Measurements from ENCODE around the gene HYCC1.
"Not testable (repeated sequence)": the region's sequence is repeated elsewhere in the genome, so short reads cannot be mapped to it uniquely, and the experiment has no call there.

HYCC1 gene

DNA sequence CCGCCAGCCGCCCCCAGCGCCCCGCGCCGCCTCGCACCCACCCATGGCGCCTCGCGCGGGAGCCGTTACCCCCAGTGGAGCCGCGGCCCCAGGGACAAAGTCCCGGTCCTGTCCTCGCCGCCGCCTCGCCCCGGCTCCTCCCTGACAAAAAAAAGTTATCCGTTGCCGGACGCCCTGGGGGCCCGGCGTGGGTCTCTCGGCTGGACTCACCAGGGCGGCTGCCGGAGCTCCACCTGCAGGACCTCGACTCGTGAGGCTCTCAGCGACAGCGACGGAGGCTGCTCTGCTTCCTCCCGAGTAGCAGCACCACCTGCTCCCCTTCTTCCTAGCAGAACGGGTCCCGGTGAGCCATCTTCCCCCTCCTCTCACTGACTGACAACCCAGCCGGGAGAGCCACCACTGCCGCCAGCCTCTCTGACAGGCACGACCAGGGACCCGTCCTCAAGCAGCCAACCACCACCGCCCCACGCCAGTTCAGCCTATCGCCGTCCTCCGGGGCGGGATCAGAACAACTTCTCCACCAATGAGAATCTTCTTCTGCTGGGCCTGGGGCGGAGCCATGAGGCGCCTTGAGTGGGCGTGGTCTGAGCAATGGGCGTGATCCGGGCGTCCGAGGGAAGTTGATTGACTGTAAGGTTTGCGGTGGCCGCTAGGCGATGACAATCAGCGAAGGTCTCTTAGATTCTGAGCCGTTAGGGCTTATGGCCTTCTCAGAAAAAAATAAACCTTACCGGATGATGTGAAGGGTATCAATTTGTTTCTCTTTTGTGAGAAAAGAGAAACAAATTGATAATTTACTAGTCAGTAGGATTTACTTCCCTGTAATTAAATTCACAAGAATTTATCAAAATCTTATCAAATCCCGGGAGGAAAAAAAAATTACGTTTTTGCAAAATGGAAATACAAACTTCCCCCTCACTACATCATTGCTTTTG, at the start of gene HYCC1:
HYCC1 (minus strand) TSS at position 416 of the 935 bp plus-strand sequence. CDS start 23,019 bp downstream, outside the sequence.
- DNase-seq, result peak; percentile 99

- no peak for DNase-seq
Measured at GRCh38 chr7:23062452-23062851, 48.5 kb upstream of the HYCC1 start.

DNA sequence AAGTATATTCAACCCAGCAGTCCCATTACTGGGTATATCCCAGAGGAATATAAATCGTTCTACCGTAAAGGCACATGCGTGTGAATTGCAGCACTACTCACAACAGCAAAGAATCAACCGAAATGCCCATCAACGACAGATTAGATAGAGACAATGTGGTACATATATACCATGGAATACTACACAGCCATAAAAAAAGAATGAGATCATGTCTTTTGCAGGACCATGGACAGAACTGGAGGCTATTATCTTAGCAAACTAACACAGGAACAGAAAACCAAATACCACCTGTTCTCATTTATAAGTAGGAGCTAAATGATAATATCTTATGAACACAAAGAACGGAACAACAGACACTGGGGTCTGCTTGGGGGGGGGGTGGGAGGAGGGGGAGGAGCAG, 47.4 kb upstream of the HYCC1 start:
- DNase-seq, result no peak

- DNase-seq, result no peak
Measured at GRCh38 chr7:23058408-23059096, 44.6 kb upstream of the HYCC1 start.

- peak; percentile 73 for DNase-seq
Measured at GRCh38 chr7:23055582-23056178, 41.8 kb upstream of the HYCC1 start.

DNA sequence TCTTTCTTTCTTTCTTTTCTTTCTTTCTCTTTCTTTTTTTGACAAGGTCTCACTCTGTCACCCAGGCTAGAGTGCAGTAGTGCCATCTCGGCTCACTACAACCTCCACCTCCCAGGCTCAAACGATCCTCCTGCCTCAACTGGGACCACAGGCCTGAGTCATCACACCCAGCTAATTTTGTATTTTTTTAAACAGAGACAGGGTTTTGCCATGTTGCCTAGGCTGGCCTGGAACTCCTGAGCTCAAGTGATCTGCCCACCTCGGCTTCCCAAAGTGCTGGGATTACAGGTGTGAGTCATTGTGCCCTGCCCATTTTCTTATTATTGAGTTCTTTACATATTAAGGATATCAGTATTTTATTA, 37.2 kb upstream of the HYCC1 start:
- not testable (repeated sequence) for DNase-seq

DNA sequence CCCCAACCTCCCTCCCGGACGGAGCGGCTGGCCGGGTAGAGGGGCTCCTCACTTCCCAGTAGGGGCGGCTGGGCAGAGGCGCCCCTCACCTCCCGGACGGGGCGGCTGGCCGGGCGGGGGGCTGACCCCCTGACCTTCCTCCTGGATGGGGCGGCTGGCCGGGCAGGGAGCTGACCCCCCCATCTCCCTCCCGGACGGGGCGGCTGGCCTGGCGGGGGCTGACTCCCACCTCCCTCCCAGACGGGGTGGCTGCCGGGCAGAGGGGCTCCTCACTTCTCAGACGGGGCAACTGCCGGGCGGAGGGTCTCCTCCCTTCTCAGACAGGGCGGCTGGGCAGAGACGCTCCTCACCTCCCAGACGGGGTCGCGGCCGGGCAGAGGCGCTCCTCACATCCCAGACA, 32.4 kb upstream of the HYCC1 start:
- DNase-seq, result not testable (repeated sequence)

- not testable (repeated sequence) for DNase-seq
Measured at GRCh38 chr7:23045086-23045485, 31.2 kb upstream of the HYCC1 start.

- DNase-seq, result no peak
Measured at GRCh38 chr7:23044581-23044980, 30.7 kb upstream of the HYCC1 start.

GRCh38 chr7:23043441-23043840, 29.5 kb upstream of the HYCC1 start:
- DNase-seq, result no peak

DNA sequence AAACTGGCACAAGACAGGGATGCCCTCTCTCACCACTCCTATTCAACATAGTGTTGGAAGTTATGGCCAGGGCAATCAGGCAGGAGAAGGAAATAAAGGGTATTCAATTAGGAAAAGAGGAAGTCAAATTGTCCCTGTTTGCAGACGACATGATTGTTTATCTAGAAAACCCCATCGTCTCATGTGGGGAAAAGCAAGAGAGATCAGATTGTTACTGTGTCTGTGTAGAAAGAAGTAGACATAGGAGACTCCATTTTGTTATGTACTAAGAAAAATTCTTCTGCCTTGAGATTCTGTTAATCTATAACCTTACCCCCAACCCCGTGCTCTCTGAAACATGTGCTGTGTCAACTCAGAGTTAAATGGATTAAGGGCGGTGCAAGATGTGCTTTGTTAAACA, 25.7 kb upstream of the HYCC1 start:
- not testable (repeated sequence) for DNase-seq

DNA sequence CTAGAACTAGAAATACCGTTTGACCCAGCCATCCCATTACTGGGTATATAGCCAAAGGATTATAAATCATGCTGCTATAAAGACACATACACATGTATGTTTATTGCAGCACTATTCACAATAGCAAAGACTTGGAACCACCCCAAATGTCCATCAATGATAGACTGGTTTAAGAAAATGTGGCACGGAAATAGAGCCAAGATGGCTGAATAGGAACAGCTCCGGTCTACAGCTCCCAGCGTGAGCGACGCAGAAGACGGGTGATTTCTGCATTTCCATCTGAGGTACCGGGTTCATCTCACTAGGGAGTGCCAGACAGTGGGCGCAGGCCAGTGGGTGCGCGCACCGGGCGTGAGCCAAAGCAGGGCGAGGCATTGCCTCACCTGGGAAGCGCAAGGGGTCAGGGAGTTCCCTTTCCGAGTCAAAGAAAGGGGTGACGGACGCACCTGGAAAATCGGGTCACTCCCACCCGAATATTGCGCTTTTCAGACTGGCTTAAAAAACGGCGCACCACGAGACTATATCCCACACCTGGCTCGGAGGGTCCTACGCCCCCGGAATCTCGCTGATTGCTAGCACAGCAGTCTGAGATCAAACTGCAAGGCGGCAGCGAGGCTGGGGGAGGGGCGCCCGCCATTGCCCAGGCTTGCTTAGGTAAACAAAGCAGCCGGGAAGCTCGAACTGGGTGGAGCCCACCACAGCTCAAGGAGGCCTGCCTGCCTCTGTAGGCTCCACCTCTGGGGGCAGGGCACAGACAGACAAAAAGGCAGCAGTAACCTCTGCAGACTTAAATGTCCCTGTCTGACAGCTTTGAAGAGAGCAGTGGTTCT, 21.8 kb upstream of the HYCC1 start:
- not testable (repeated sequence) for DNase-seq

DNA sequence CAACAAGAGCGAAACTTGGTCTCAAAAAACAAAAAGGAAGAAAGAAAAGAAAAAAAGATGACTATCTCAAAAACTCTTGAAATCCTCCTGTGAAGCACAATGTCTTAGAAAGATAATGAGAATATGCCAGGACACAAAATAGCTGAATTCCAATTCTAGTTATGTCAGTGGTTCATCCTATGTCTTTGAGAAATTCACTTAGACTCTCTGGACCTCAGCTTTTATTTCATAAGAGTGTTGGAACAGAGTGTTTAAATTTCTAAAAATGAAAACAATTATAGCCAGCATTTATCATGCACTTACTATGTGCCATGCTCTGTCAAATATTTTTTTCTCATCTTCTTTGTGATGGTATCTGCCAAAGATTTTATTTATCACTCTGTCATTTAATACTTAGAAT, 13.3 kb upstream of the HYCC1 start:
- DNase-seq, result no peak

GRCh38 chr7:23026164-23026563, 12.2 kb upstream of the HYCC1 start:
- DNase-seq, result no peak

- DNase-seq, result no peak
Measured at GRCh38 chr7:23024454-23024853, 10.5 kb upstream of the HYCC1 start.

DNA sequence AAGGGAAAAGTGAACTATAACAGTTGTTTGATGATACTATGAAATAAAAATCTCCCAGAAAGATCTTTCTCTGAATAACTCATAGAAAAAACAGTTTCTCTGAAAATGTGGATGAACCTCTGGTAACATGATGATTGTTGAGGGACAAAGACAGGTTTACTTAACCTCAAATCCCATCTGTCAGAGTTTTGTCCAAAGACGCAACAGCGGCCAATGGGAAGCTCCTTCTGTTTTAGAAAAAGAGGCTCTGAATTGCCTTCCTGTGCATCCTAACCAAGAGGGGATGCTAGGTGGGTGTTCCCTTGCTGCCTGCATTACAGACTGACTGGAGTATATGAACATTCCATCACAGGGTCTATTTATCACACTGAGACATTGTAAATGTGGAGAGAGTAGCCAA, 8.9 kb upstream of the HYCC1 start:
- DNase-seq, result no peak

- no peak for DNase-seq
Measured at GRCh38 chr7:23022258-23022769, 8.4 kb upstream of the HYCC1 start.

- no peak for DNase-seq
Measured at GRCh38 chr7:23021596-23021995, 7.7 kb upstream of the HYCC1 start.

GRCh38 chr7:23020742-23021401, 6.9 kb upstream of the HYCC1 start:
- DNase-seq, result no peak

- DNase-seq, result no peak
Measured at GRCh38 chr7:23018750-23019149, 4.8 kb upstream of the HYCC1 start.

GRCh38 chr7:23017309-23017708, 3.4 kb upstream of the HYCC1 start:
- no peak for DNase-seq

All from NCI-H1092 treated with DMSO at 0.1 percent for 48 hours (cell line).